Measurements from ENCODE around the gene SLC2A6. TPM values are rescaled to one million over a fixed set of nuclear protein-coding genes. Genes with fewer than 3 reads are reported as not detected.
A peak's percentile ranks its signal among the peaks of the same experiment; 100 is the strongest.

Gene SLC2A6
- total RNA-seq, 1 donor from 2014 or later = 2.4 TPM

GRCh38 chr9:133485531-133486260 is 6.8 kb upstream of the SLC2A6 start:
- peak; percentile 7 for ATAC-seq
- DNase-seq = peak; percentile 26
- intact Hi-C loops (cut with micrococcal nuclease) = loop anchor here (10.0 kb wide), 2 partner anchors 81 to 301 kb away; no protein-coding TSS in a partner anchor

- no peak for ATAC-seq
- DNase-seq = peak; percentile 23
- intact Hi-C loops (cut with micrococcal nuclease) = loop anchor here (10.0 kb wide), 2 partner anchors 80 to 300 kb away; no protein-coding TSS in a partner anchor
These were observed 6.0 kb upstream of the SLC2A6 start for GRCh38 chr9:133484671-133485437.

GRCh38 chr9:133483611-133484010 is 4.7 kb upstream of the SLC2A6 start:
- DNase-seq = peak; percentile 10
- ATAC-seq = no peak
- intact Hi-C loops (cut with micrococcal nuclease) = loop anchor here (10.0 kb wide), 2 partner anchors 79 to 299 kb away; no protein-coding TSS in a partner anchor

GRCh38 chr9:133477992-133478850 is 678 bp downstream of the SLC2A6 start:
- DNase-seq (peak; percentile 51), ATAC-seq (peak; percentile 35)
- intact Hi-C loops (cut with micrococcal nuclease) = no loop called here

- peak; percentile 20 for DNase-seq
- intact Hi-C loops (cut with micrococcal nuclease) = no loop called here
These were observed 1.4 kb downstream of the SLC2A6 start for GRCh38 chr9:133477461-133477860.

GRCh38 chr9:133476941-133477340 is 2.0 kb downstream of the SLC2A6 start:
- peak; percentile 8 for DNase-seq
- ATAC-seq = no peak
- intact Hi-C loops (cut with micrococcal nuclease) = no loop called here

More at GRCh38 chr9:133477461-133477860, 1.4 kb downstream of the SLC2A6 start:
- ATAC-seq = no peak

- DNase-seq (no peak), ATAC-seq (no peak)
- intact Hi-C loops (cut with micrococcal nuclease) = no loop called here
These were observed 2.6 kb downstream of the SLC2A6 start for GRCh38 chr9:133476036-133476931.

GRCh38 chr9:133475292-133476012 is 3.4 kb downstream of the SLC2A6 start:
- DNase-seq (no peak), ATAC-seq (no peak)
- intact Hi-C loops (cut with micrococcal nuclease) = no loop called here

GRCh38 chr9:133474853-133475252 is 4.0 kb downstream of the SLC2A6 start:
- intact Hi-C loops (cut with micrococcal nuclease) = no loop called here
- ATAC-seq (no peak), DNase-seq (no peak)

- intact Hi-C loops (cut with micrococcal nuclease) = no loop called here
- ATAC-seq (no peak), DNase-seq (no peak)
These were observed 4.7 kb downstream of the SLC2A6 start for GRCh38 chr9:133474215-133474614.

- no peak for DNase-seq
- intact Hi-C loops (cut with micrococcal nuclease) = no loop called here
- no peak for ATAC-seq
These were observed 5.2 kb downstream of the SLC2A6 start for GRCh38 chr9:133473743-133474142.

GRCh38 chr9:133472753-133473378 is 6.0 kb downstream of the SLC2A6 start:
- ATAC-seq (no peak), DNase-seq (no peak)
- intact Hi-C loops (cut with micrococcal nuclease) = no loop called here

- ATAC-seq (no peak), DNase-seq (no peak)
- intact Hi-C loops (cut with micrococcal nuclease) = no loop called here
These were observed 6.6 kb downstream of the SLC2A6 start for GRCh38 chr9:133472277-133472645.

GRCh38 chr9:133471551-133472276 is 7.2 kb downstream of the SLC2A6 start:
- ATAC-seq (no peak), DNase-seq (no peak)
- intact Hi-C loops (cut with micrococcal nuclease) = no loop called here

GRCh38 chr9:133470988-133471387 is 7.9 kb downstream of the SLC2A6 start:
- intact Hi-C loops (cut with micrococcal nuclease) = no loop called here
- DNase-seq (no peak), ATAC-seq (no peak)

GRCh38 chr9:133470427-133470924 is 8.4 kb downstream of the SLC2A6 start:
- intact Hi-C loops (cut with micrococcal nuclease) = no loop called here
- DNase-seq = no peak
- no peak for ATAC-seq

Measured in left ventricle myocardium superior (tissue), 1 donor.